ENCODE results near the gene SMARCC1.

The SMARCC1 gene

DNA sequence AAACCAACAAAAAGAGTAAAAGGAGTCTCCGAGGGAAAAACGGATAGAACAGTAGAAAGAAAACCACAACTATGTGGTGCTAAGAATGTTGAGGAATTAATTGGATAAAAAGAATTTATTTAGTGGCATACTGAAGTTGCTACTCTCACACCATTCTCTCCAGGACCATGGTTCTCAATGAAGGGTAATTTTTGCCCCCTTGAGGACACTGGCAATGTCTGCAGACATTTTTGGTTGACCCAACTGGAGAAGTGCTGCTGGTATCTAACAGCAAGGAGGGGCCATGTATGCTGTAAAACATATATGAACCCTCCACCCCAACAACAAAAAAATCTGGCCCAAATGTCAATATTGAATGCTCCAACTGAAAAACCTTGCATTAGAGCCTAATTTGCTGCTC, 117.2 kb downstream of the SMARCC1 start:
- TF ChIP-seq, protein P1, sequence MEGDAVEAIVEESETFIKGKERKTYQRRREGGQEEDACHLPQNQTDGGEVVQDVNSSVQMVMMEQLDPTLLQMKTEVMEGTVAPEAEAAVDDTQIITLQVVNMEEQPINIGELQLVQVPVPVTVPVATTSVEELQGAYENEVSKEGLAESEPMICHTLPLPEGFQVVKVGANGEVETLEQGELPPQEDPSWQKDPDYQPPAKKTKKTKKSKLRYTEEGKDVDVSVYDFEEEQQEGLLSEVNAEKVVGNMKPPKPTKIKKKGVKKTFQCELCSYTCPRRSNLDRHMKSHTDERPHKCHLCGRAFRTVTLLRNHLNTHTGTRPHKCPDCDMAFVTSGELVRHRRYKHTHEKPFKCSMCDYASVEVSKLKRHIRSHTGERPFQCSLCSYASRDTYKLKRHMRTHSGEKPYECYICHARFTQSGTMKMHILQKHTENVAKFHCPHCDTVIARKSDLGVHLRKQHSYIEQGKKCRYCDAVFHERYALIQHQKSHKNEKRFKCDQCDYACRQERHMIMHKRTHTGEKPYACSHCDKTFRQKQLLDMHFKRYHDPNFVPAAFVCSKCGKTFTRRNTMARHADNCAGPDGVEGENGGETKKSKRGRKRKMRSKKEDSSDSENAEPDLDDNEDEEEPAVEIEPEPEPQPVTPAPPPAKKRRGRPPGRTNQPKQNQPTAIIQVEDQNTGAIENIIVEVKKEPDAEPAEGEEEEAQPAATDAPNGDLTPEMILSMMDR (IDR thresholded peaks at IDR 0.05): no peak
- TF ChIP-seq ZFX (IDR thresholded peaks at IDR 0.05; ENCODE audit: borderline replicate concordance): no peak
- no peak overlapping the region for H3K27ac ChIP-seq

DNA sequence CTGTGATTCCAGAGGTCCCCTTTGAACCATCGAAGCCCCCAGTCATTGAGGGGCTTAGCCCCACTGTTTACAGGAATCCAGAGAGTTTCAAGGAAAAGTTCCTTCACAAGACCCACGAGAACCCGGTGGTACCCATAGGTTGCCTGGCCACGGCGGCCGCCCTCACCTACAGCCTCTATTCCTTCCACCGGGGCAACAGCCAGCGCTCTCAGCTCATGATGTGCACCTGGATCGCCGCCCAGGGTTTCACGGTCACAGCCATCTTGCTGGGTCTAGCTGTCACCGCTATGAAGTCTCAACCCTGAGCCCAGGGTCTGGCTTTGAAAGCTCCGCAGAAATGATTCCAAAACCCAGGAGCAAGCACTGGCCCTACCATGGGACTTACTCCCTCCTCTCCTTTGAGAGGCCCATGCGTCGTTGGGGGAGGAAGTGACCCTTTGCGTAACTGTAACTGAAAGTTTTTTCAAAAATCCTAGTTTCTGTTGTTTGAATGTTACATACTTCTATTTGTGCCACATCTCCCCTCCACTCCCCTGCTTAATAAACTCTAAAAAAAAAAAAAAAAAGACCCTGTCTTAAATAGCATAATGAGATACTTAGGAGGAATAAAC, 118.0 kb downstream of the SMARCC1 start:
- no peak for TF ChIP-seq ZFX (IDR thresholded peaks at IDR 0.05; ENCODE audit: borderline replicate concordance)
- TF ChIP-seq, protein P1 (IDR thresholded peaks at IDR 0.05): no peak
- no peak overlapping the region for H3K27ac ChIP-seq

DNA sequence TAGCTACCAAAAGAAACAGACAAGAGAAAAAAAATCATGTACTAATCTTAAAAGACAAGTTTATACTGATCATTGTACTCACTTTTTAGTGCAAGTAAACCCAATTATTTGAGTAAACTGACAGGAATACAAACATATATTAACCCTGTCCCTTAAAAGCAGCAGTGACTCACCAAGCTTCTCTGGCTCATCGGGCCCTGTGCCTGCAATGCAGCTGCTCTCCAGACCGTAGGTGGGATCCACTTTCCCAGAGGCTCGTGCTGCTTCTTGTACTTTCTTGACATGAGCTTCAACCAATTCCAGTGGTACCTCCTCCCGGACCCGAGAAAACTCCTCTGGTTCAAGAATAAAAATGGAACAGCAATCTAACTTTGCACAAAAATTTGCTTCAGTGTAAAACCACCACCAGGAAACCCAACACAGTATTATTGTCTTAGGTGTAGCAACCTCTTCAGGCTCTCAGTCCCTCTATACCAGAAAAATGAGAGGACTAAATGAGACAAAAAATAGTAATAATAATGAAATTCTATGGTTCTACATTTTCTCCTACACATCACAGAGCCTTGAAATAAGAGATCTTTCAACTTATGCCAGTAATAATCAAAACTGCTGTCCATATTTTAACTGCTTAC, 120.5 kb downstream of the SMARCC1 start:
- no peak overlapping the region for H3K27ac ChIP-seq
- TF ChIP-seq ZFX (IDR thresholded peaks at IDR 0.05; ENCODE audit: borderline replicate concordance): no peak
- TF ChIP-seq, protein P1 (IDR thresholded peaks at IDR 0.05): no peak

DNA sequence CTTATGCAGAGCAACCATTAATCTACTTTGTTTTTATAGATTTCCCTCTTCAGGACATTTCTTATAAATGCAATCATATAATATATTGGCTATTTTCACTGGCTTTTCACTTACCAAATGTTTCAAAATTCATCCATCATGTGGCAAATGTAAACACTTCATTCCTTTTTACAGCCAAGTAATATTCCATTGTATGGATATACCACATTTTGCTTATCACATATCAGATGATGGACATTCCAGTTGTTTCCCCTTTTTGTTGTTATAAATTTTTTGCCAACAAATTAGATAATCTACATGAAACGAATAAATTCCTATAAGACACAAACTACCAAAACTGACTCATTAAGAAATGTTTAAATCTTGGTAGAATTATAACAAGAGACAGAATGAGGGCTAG, 123.2 kb downstream of the SMARCC1 start:
- TF ChIP-seq, protein P1 (IDR thresholded peaks at IDR 0.05): no peak
- no peak for TF ChIP-seq ZFX (IDR thresholded peaks at IDR 0.05; ENCODE audit: borderline replicate concordance)
- H3K27ac ChIP-seq: no peak overlapping the region

DNA sequence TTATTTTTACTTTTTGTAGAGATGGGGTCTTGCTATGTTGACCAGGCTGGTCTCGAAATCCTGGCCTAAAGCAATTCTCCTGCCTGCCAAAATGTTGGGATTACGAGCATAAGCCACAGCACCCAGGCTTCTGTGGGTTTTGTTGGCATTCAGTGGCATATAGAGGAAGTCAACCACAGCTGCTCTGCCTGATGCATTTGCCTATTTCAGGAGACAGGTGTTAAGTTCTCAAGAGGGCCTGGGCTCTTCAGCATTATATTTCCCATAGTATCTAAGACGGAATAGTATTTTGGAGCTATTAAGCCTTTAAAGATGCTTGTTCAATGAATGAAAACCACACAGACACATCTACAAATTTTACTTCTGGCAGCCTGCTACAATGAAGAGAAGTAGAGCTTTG, 129.6 kb downstream of the SMARCC1 start:
- no peak overlapping the region for H3K27ac ChIP-seq

DNA sequence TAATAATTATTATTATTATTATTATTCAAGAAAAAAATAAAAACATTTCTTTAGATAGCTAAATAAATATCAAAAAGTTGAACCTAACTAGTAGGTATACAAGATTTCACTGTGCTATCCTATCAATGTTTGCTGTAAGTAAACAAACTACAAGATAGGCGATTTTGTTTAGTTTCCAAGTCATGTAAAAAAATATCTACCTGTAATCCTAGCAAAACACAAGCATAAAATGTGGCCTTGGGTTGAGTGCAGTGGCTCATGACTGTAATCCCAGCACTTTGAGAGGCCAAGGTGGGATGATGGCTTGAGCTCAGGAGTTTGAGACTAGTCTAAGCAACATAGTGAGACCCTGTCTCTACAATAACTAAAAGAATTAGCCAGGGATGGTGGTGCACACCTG, 131.4 kb downstream of the SMARCC1 start:
- no peak overlapping the region for H3K27ac ChIP-seq
- TF ChIP-seq ZFX (IDR thresholded peaks at IDR 0.05; ENCODE audit: borderline replicate concordance): no peak
- TF ChIP-seq, protein P1 (IDR thresholded peaks at IDR 0.05): no peak

More for the DNA sequence above, 129.6 kb downstream of the SMARCC1 start:
- TF ChIP-seq ZFX (IDR thresholded peaks at IDR 0.05; ENCODE audit: borderline replicate concordance): no peak
- TF ChIP-seq, protein P1 (IDR thresholded peaks at IDR 0.05): no peak

DNA sequence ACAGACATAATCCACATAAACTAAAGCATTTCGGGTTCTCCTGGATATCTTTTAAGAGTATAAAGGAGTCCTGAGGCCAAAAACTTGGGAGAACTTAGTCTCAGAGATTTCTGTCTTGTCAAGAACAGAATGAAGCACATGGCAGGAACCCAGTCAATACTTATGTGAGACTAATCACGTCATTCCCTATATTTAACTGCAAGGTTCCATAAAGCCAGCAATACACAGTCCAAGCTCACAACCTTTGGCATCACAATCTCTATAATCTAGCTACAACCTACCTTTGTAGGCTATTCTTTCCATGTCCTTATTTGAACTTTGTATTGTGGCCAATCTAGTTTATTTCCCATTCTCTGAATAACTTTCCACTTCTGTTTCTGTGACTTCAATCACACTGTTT, 134.1 kb downstream of the SMARCC1 start:
- no peak overlapping the region for H3K27ac ChIP-seq
- TF ChIP-seq, protein P1 (IDR thresholded peaks at IDR 0.05): no peak
- TF ChIP-seq ZFX (IDR thresholded peaks at IDR 0.05; ENCODE audit: borderline replicate concordance): no peak
